GM12891 (cell line): ENCODE data around the gene ZNF474.

Source experiments
- PAX5 ChIP-seq: IDR thresholded peaks from 2 replicates; pipeline ENCODE4 v1.6.1; 2011; ENCODE audit warnings: low read length, moderate library complexity, mild to moderate bottlenecking; ENCODE audit not compliant: insufficient read depth, severe bottlenecking
- POLR2A ChIP-seq: IDR thresholded peaks from 2 replicates; pipeline ENCODE4 v1.6.1; 2011; ENCODE audit warnings: low read depth, low read length, control low read depth
- POLR2AphosphoS5 ChIP-seq: IDR thresholded peaks from 2 replicates; pipeline ENCODE4 v1.6.1; 2011; ENCODE audit warnings: low read depth, low read length, control low read depth
- TAF1 ChIP-seq: IDR thresholded peaks from 2 replicates; pipeline ENCODE4 v1.6.1; 2011; ENCODE audit warnings: low read depth, low read length, control low read depth

DNA sequence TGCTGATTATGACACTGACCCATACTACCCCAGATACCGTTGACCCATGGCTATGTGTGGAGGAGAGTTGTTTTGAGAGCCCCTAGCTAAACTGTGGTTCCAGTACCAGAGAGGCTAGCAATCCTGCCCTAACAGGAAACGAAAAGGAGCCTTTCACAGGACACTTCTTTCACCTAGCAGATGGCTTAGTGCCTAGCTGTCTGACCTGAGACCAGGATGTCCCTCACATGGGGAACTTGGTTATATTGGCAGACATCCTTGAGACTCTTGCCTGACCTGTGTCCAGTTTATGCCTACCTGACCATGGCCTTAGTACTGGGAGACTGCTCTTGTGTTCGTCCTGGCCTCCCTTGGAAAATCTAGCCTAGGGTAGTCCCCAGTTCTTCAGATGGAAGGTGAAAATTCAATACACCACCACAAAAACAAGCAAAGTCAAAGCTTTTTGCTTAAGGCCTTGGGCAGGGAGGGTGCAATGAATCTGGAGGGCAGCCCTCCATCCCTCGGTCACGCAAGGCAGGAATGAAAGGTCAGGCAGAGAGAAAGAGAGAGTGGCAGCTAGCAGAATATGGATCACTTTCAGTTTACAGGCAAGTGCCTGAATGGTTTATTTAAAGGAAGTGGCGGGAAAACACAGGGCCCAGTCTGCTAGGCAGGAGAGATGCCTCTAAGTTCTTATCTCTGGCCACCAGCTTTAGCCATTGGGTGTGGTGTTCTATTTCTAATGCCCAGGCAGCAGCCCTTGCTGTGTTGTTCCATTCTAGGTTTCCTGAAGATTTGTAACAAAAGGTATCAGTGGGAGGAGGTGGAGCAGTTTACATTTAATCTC, 16.4 kb upstream of the ZNF474 start:
- TF ChIP-seq POLR2A (no peak), POLR2AphosphoS5 (no peak), TAF1 (no peak), PAX5 (no peak)
